ENCODE data around the gene TIMM23.
"Not testable (repeated sequence)": the region's sequence is repeated elsewhere in the genome, so short reads cannot be mapped to it uniquely, and the experiment has no call there.

TIMM23 gene

GRCh38 chr10:45972106-45972812 is at the start of gene TIMM23:
Gene TIMM23, plus strand, starts transcription at chr10:45972489. Its CDS starts 136 bp downstream, at chr10:45972625.
- not testable (repeated sequence) for DNase-seq

GRCh38 chr10:45926790-45927189 is 45.5 kb upstream of the TIMM23 start:
- DNase-seq: not testable (repeated sequence)

GRCh38 chr10:45931305-45931704 is 41.0 kb upstream of the TIMM23 start:
- DNase-seq: not testable (repeated sequence)

- DNase-seq: not testable (repeated sequence)
Observed at GRCh38 chr10:45934788-45935187, 37.5 kb upstream of the TIMM23 start.

- not testable (repeated sequence) for DNase-seq
Observed at GRCh38 chr10:45939176-45939697, 33.1 kb upstream of the TIMM23 start.

GRCh38 chr10:45941196-45941595 is 31.1 kb upstream of the TIMM23 start:
- not testable (repeated sequence) for DNase-seq

GRCh38 chr10:45945476-45945875 is 26.8 kb upstream of the TIMM23 start:
- DNase-seq: not testable (repeated sequence)

- DNase-seq: not testable (repeated sequence)
Observed at GRCh38 chr10:45947363-45947762, 24.9 kb upstream of the TIMM23 start.

GRCh38 chr10:45948801-45949200 is 23.5 kb upstream of the TIMM23 start:
- not testable (repeated sequence) for DNase-seq

- not testable (repeated sequence) for DNase-seq
Observed at GRCh38 chr10:45954367-45954766, 17.9 kb upstream of the TIMM23 start.

GRCh38 chr10:45956634-45957033 is 15.7 kb upstream of the TIMM23 start:
- DNase-seq: not testable (repeated sequence)

- not testable (repeated sequence) for DNase-seq
Observed at GRCh38 chr10:45957928-45958327, 14.4 kb upstream of the TIMM23 start.

GRCh38 chr10:45962686-45963452 is 9.4 kb upstream of the TIMM23 start:
- not testable (repeated sequence) for DNase-seq

- not testable (repeated sequence) for DNase-seq
Observed at GRCh38 chr10:45971019-45971418, 1.3 kb upstream of the TIMM23 start.

GRCh38 chr10:45971742-45972105 is 565 bp upstream of the TIMM23 start:
- not testable (repeated sequence) for DNase-seq

GRCh38 chr10:45972813-45973169 is 502 bp downstream of the TIMM23 start:
- not testable (repeated sequence) for DNase-seq

GRCh38 chr10:45974041-45974440 is 1.8 kb downstream of the TIMM23 start:
- DNase-seq: not testable (repeated sequence)

GRCh38 chr10:45978554-45978953 is 6.3 kb downstream of the TIMM23 start:
- DNase-seq: not testable (repeated sequence)

- DNase-seq: not testable (repeated sequence)
Observed at GRCh38 chr10:45981367-45981766, 9.1 kb downstream of the TIMM23 start.

GRCh38 chr10:45983538-45984186 is 11.4 kb downstream of the TIMM23 start:
- DNase-seq: not testable (repeated sequence)

- not testable (repeated sequence) for DNase-seq
Observed at GRCh38 chr10:45984473-45984872, 12.2 kb downstream of the TIMM23 start.

- DNase-seq: not testable (repeated sequence)
Observed at GRCh38 chr10:45985590-45985989, 13.3 kb downstream of the TIMM23 start.

GRCh38 chr10:45997557-45997956 is 25.3 kb downstream of the TIMM23 start:
- no peak for DNase-seq

Measured in NCI-H524 treated with DMSO at 0.1 percent for 48 hours (cell line).